Hematopoietic multipotent progenitor cell treated with erythropoietin and hydrocortisone succinate and interleukin-3 and kit ligand, for 4 days (in vitro differentiated cells): Measurements from ENCODE around the gene SVOPL.

ENCODE experiments used
- DNase-seq: peaks from one replicate; pipeline ENCODE4 v3.0.0-alpha.2; 2015

The SVOPL gene

GRCh38 chr7:138657854-138658386 lies 43.2 kb downstream of the SVOPL start:
- DNase-seq = no peak

DNA sequence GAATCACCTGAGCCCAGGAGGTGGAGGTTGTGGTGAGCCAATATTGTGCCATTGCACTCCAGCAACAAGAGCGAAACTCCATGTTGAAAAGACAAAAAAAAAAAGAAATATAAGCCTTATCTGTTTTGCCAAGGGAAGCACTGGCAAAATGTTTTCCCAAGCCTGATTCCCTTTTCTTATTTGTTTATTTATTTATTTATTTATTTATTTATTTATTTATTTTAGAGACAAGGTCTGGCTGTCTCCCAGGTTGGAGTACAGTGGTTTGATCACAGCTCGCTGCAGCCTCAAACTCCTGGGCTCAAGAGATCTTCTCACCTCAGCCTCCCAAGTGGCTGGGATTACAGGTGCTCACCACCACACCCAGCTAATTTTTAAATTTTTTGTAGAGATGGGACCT lies 44.2 kb downstream of the SVOPL start:
- no peak for DNase-seq

GRCh38 chr7:138654616-138655015 lies 46.5 kb downstream of the SVOPL start:
- DNase-seq = no peak

DNA sequence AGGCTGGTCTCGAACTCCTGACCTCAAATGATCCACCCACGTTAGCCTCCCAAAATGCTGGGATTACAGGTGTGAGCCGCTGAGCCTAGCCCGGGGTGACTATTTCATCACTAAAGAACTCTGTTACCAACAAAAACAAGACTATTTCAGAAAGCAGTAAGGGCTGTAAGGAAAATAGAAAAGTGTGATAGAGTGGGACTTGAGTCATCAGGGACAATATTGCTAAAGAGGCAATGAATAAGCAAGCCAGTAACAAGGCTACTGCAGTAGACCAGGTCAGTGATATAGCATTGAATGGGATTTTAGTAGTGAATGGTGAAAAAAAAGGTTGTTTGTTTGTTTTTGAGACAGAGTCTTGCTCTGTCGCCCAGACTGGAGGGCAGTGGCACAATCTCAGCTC lies 51.7 kb downstream of the SVOPL start:
- no peak for DNase-seq

- DNase-seq = no peak
These were observed 55.9 kb downstream of the SVOPL start for GRCh38 chr7:138645284-138645683.

DNA sequence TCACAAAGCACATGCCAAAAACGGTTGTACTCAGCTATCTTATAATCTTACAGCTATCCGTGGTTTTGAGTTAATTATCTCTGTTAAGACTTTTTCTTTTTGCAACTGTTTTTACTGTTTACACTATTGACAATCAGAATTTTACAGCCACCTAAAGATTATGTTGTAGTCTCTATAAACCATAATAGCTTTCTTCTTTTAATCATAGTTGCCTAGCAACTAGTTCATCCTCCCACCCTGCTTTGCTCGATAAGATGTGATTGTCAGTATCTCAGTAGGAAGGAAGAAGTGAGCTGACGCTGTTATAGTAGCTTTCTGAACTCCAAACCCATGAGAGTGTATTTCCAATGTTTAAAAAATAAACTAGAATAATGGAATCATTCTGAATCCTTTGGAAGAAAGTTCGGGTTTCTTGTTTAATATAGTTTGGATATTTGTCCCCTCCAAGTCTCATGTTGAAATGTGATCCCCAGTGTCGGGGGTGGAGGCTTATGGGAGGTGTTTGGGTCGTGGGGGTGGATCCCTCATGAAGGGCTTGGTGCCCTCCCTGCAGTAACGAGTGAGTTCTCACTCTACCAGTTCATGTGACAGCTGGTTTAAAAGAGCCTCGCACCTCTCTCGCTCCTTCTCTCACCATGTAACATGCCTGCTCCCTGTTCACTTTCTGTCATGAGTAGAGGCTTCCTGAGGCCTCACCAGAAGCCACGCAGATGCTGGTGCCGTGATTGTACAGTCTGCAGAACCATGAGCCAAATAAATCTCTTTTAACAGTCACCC lies 68.1 kb downstream of the SVOPL start:
- peak; percentile 78 for DNase-seq

DNA sequence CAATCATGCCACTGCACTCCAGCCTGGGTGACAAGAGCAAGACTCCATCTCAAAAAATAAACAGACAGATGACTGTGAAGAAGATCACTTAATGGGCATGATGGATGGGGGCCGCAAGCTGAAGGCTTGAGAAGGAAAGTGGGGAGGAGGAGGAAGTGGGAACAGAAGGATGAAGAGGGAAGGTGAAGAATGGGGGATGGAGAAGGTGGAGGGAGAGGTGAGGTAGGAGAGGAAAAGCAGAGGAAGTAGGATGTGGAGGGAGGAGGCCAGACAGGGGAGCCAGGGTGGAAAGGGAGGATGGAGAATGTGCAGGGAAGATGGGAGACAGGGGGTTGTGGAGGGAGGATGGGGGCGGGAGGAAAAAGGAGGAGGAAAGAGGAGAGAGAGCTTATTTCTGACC lies 68.8 kb downstream of the SVOPL start:
- no peak for DNase-seq

DNA sequence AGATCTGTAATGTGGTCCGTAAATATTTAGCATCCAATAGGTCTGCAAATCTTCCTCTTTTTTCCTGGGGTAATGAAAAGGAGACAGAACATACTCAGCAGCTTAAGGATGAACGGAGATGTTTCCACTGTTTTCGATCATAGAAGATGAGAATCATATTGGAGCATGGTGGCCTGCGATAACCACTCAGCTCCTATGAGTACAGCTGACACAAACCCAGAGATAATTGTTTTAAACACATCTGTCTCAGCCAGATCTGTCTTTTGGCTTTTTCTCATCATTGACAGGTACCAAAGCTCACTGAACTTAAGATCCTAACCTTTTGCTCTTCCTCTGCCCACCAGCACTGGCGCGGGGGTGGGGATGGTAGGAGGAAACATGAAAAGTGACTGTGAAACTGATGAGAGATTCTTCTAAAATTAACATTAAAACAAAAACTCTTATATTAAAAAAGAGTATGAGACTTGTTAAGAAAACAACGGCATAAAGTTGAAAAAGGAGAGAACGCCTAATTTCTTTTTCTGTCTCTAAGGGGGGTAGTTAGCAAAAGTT lies 71.0 kb downstream of the SVOPL start:
- no peak for DNase-seq

- DNase-seq = no peak
These were observed 73.8 kb downstream of the SVOPL start for GRCh38 chr7:138627361-138627760.

- DNase-seq = peak; percentile 56
These were observed 74.3 kb downstream of the SVOPL start for GRCh38 chr7:138626846-138627245.

DNA sequence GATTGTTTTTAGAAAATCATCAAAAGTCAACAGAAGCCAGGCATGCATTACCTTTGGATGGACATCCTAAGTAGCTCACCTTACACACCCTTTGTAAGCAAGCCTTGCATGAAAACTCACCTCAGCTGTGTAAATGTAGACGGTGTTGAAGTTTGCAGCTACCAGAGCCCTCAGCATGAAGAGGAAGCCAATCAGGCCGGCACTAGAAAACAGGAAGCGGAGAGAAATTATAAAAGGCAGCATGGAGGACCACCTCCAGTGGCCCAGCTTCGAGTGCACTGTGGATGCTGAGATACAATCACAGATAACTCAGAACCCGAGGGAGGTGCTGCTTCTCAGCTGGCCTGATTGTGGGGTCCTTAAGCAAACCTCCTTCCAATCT lies 75.3 kb downstream of the SVOPL start:
- peak; percentile 90 for DNase-seq

DNA sequence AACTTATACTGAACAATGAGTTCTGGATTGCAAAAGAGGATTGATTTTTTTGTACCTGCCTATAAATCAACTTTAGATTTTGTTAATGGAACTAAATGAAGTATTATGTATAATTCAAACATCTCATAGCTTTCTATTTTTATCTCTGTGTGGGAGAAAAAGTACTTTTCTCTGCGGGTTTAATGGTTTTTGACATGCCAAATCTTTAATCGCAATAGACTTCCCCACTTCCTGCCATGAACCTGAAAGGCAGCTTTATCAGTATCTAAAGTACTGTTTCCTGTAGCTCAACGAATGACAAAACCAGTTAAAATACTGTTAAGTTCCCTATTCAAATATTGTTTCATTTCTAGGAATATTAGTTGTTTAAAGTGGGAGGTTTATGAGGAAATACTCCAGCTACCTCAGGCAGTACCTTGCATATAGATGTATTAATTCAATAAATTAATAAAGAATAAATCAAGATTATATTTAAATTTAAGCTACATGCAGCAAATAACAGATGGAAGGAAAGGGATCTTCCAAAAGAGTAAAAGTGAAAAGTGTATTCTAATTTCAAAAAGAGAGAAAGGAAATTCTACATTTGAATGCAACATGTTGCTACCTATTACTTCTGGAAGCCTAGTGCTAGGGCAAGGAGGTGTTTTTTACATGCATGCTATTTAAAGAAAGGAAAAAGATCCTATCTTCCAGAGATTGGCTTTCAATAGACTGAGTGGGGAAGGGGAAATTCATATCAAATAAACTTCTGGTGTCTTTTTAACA lies 75.9 kb downstream of the SVOPL start:
- DNase-seq = peak; percentile 95

DNA sequence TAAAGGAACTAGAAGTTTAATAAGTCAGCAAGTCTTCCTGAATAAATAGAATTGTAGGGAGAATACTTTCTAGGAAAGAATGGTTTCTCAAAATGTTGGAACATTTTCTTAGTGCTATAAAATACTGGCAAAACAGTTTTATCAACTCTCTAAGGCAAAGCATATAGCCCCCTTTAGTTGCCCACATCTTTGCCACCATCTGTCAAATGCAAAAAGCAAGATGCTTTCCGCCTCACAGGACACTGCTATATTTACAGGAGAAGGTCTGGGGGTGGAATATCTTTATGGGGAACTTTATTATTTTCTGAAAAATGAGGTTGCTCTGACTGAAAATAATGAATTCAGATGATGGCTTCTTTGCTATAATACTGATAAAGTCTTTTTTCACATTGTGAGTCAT lies 78.3 kb downstream of the SVOPL start:
- peak; percentile 55 for DNase-seq

GRCh38 chr7:138618933-138619332 lies 82.2 kb downstream of the SVOPL start:
- no peak for DNase-seq

DNA sequence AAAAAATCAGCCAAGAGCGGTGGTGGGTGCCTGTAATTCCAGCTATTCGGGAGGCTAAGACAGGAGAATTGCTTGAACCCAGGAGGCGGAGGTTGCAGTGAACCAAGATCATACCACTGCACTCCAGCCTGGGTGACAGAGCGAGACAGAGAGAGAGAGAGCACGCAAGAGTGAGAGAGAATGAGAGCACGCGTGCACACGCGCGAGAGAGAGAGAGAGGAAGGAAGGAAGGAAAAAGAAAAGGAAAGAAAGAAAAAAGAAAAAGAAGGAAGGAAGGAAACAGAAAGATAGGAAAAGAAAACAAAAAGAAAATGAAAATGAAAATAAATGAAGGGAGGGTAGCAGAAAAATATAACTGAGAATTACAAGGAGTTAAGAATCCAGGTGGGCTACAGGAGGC lies 82.7 kb downstream of the SVOPL start:
- DNase-seq = no peak

GRCh38 chr7:138616085-138616484 lies 85.1 kb downstream of the SVOPL start:
- DNase-seq = no peak

GRCh38 chr7:138613630-138614029 lies 87.5 kb downstream of the SVOPL start:
- DNase-seq = no peak

GRCh38 chr7:138610671-138611170 lies 90.4 kb downstream of the SVOPL start:
- peak; percentile 54 for DNase-seq

DNA sequence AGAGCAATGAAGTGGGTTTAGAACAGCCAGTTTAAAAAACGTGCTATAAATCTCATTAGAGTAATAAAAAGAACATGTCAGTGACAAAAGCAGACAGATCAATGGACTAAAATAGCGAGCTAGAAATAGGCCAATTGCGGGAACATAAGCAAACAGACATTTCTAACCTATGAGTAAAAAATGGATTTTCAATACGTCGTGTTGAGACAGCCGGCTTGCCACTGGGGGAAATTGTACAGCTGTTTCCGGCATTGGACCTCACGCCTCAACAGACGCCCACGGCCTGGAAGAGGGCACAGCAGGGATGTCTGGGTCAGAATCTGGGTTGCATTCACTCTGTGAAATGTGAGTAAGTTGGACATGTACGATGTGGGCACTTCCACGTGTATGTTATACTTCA lies 92.9 kb downstream of the SVOPL start:
- peak; percentile 49 for DNase-seq

GRCh38 chr7:138607216-138608126 lies 93.7 kb downstream of the SVOPL start:
- peak; percentile 69 for DNase-seq

DNA sequence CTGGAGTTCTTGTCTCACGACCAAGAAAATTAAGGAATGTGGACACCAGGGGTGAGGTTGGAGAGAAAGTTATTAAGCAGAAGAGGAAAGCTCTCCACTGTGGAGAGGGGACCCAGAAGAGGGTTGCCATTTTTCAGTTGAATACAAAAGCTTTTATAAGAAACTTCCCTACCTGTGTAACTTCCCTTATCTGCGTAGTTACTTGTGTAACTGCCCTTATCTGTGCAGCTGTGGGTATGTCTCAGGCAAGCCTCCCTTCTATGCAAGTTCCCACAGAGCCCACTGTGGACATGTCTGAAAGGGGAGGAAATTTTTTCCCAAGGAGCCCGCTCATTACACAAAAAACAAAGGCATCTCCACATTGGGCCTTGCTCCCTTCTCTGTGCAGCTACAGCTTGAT lies 94.9 kb downstream of the SVOPL start:
- DNase-seq = peak; percentile 65

- peak; percentile 64 for DNase-seq
These were observed 97.4 kb downstream of the SVOPL start for GRCh38 chr7:138603549-138604318.
